Measurements from ENCODE around the gene NCAM2. TPM values are rescaled to one million over a fixed set of nuclear protein-coding genes. Genes with fewer than 3 reads are reported as not detected.

The NCAM2 gene
- total RNA-seq, 1 experiment from 2014 or later, result not detected

DNA sequence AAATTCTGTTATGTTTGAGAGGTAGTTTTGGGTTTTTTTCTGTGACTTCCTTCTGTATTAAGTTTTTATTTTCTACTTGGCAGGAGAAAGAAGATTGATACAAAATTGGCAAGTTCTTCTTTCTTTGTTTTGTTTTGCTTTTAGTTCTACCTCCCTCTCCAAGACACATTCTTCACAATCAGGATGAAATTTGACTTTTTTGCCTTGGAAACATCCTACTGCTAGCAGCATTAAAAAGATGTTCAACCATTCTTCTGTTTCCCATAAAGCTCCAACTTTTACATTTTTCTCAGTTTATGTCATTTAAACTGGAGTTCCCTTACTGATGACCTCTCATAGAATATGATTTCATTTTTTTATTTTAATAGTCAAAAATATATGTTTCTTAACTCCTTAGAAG, 234.8 kb downstream of the NCAM2 start:
- H3K4me1 ChIP-seq (ENCODE audit: control insufficient read depth in 1 of 2, insufficient read depth in 2 of 2, low read length in 2 of 2), result no peaks in the 10 kb centered on the region
- CTCF ChIA-PET, result no interaction called here

More for the DNA sequence above, 234.8 kb downstream of the NCAM2 start:
- no TSS peak for BruUV-seq (replicated peaks)
- intact Hi-C loops (cut with micrococcal nuclease), result no loop called here
- Histone ChIP-seq H2AFZ (ENCODE audit: low read depth, low read length, poor library complexity, severe bottlenecking) (no peak overlapping the region), H3K79me2 (ENCODE audit: insufficient read depth, low read length) (no peaks in the 10 kb centered on the region), H3K9me2 (ENCODE audit: insufficient read depth) (no peaks in the 10 kb centered on the region), H3K9me3 (ENCODE audit: control insufficient read depth in 1 of 2, insufficient read depth in 1 of 2, low read depth in 1 of 2, low read length in 2 of 2) (peaks cover 3 to 8% of the 10 kb centered on the region in 2 experiments; a peak in 3 of 4 replicates), H3K36me3 (ENCODE audit: control insufficient read depth in 1 of 2, insufficient read depth in 2 of 2, low read length in 2 of 2) (no peaks in the 10 kb centered on the region), H4K20me1 (ENCODE audit: insufficient read depth) (no peaks in the 10 kb centered on the region), H3K4me3 (replicated peaks in 1 of 2; ENCODE audit: low read depth in 1 of 2, low read length in 2 of 2) (no peak overlapping the region), H3K27me3 (ENCODE audit: insufficient read depth, low read length) (no peaks in the 10 kb centered on the region), H3K9ac (ENCODE audit: low read length) (no peak overlapping the region), H3K27ac (ENCODE audit: low read depth, low read length) (no peak overlapping the region), H3K4me2 (ENCODE audit: low read length) (no peak overlapping the region)
- TF ChIP-seq ELF1 (IDR thresholded peaks at IDR 0.05; ENCODE audit: borderline replicate concordance, low read depth) (no peak), JUND (IDR thresholded peaks at IDR 0.05) (no peak), SRF (IDR thresholded peaks at IDR 0.05; ENCODE audit: low read depth) (no peak), ZFX (IDR thresholded peaks at IDR 0.05) (no peak), EZH2 (IDR thresholded peaks at IDR 0.05) (no peak), SIN3A (IDR thresholded peaks at IDR 0.05; ENCODE audit: low read depth) (no peak), RAD21 (IDR thresholded peaks at IDR 0.05; ENCODE audit: low read depth) (no peak), FOSL1 (IDR thresholded peaks at IDR 0.05; ENCODE audit: low read depth) (no peak), POLR2AphosphoS5 (IDR thresholded peaks at IDR 0.05; ENCODE audit: low read depth, low read length) (no peak), CBX3 (IDR thresholded peaks at IDR 0.05; ENCODE audit: low read depth) (no peak), EZH2phosphoT487 (IDR thresholded peaks at IDR 0.05; ENCODE audit: borderline replicate concordance) (no peak), YY1 (IDR thresholded peaks at IDR 0.05; ENCODE audit: extremely low read depth, insufficient replicate concordance, low read depth, low read length) (no peak), CEBPB (IDR thresholded peaks at IDR 0.05; ENCODE audit: low read depth) (no peak), EGR1 (IDR thresholded peaks at IDR 0.05; ENCODE audit: low read depth) (no peak), POLR2A (IDR thresholded peaks at IDR 0.05; ENCODE audit: borderline replicate concordance, extremely low read depth, insufficient read depth, insufficient read length) (no peak), ZNF274 (IDR thresholded peaks at IDR 0.05; ENCODE audit: low read depth, low read length) (no peak)
- TF ChIP-seq, protein P1, sequence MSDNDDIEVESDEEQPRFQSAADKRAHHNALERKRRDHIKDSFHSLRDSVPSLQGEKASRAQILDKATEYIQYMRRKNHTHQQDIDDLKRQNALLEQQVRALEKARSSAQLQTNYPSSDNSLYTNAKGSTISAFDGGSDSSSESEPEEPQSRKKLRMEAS (IDR thresholded peaks at IDR 0.05), result no peak
- TF ChIP-seq, protein P2, sequence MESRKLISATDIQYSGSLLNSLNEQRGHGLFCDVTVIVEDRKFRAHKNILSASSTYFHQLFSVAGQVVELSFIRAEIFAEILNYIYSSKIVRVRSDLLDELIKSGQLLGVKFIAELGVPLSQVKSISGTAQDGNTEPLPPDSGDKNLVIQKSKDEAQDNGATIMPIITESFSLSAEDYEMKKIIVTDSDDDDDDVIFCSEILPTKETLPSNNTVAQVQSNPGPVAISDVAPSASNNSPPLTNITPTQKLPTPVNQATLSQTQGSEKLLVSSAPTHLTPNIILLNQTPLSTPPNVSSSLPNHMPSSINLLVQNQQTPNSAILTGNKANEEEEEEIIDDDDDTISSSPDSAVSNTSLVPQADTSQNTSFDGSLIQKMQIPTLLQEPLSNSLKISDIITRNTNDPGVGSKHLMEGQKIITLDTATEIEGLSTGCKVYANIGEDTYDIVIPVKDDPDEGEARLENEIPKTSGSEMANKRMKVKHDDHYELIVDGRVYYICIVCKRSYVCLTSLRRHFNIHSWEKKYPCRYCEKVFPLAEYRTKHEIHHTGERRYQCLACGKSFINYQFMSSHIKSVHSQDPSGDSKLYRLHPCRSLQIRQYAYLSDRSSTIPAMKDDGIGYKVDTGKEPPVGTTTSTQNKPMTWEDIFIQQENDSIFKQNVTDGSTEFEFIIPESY (IDR thresholded peaks at IDR 0.05; ENCODE audit: extremely low read depth, insufficient replicate concordance, low read length), result no peak
- TF ChIP-seq, protein P3, sequence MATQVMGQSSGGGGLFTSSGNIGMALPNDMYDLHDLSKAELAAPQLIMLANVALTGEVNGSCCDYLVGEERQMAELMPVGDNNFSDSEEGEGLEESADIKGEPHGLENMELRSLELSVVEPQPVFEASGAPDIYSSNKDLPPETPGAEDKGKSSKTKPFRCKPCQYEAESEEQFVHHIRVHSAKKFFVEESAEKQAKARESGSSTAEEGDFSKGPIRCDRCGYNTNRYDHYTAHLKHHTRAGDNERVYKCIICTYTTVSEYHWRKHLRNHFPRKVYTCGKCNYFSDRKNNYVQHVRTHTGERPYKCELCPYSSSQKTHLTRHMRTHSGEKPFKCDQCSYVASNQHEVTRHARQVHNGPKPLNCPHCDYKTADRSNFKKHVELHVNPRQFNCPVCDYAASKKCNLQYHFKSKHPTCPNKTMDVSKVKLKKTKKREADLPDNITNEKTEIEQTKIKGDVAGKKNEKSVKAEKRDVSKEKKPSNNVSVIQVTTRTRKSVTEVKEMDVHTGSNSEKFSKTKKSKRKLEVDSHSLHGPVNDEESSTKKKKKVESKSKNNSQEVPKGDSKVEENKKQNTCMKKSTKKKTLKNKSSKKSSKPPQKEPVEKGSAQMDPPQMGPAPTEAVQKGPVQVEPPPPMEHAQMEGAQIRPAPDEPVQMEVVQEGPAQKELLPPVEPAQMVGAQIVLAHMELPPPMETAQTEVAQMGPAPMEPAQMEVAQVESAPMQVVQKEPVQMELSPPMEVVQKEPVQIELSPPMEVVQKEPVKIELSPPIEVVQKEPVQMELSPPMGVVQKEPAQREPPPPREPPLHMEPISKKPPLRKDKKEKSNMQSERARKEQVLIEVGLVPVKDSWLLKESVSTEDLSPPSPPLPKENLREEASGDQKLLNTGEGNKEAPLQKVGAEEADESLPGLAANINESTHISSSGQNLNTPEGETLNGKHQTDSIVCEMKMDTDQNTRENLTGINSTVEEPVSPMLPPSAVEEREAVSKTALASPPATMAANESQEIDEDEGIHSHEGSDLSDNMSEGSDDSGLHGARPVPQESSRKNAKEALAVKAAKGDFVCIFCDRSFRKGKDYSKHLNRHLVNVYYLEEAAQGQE (IDR thresholded peaks at IDR 0.05; ENCODE audit: low read depth), result no peak
- TF ChIP-seq, protein P4, sequence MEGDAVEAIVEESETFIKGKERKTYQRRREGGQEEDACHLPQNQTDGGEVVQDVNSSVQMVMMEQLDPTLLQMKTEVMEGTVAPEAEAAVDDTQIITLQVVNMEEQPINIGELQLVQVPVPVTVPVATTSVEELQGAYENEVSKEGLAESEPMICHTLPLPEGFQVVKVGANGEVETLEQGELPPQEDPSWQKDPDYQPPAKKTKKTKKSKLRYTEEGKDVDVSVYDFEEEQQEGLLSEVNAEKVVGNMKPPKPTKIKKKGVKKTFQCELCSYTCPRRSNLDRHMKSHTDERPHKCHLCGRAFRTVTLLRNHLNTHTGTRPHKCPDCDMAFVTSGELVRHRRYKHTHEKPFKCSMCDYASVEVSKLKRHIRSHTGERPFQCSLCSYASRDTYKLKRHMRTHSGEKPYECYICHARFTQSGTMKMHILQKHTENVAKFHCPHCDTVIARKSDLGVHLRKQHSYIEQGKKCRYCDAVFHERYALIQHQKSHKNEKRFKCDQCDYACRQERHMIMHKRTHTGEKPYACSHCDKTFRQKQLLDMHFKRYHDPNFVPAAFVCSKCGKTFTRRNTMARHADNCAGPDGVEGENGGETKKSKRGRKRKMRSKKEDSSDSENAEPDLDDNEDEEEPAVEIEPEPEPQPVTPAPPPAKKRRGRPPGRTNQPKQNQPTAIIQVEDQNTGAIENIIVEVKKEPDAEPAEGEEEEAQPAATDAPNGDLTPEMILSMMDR (IDR thresholded peaks at IDR 0.05 in 2 of 3, conservative IDR thresholded peaks at IDR 0.05 in 1 of 3; ENCODE audit: borderline replicate concordance in 1 of 3, insufficient read depth in 1 of 3, low read depth in 2 of 3, low read length in 2 of 3), result no peak
- ChIA-PET RAD21 (ENCODE audit: low non-redundant PET in 1 of 2, low total read pairs in 2 of 2, uncharacterized antibody in 2 of 2, unreplicated experiment in 2 of 2) (no interaction called here), POLR2A (no interaction called here)
- DNase-seq (ENCODE audit: low read depth, low spot score) (no peak), ATAC-seq (no peak)

All from HCT116 (cell line).